Progenitor cell of endocrine pancreas (in vitro differentiated cells): ENCODE measurements around the gene ZNF429. TPM values are rescaled to one million over a fixed set of nuclear protein-coding genes. Genes with fewer than 3 reads are reported as not detected.
A peak's percentile ranks its signal among the peaks of the same experiment; 100 is the strongest.

Experiments
- DNase-seq: peaks from one replicate; pipeline ENCODE4 v3.0.0; 2021; ENCODE audit warnings: low spot score; ENCODE audit not compliant: unreplicated experiment
- H3K27ac Mint-ChIP-seq: 2 replicates; pipeline ENCODE4 v1.8.0; 2021; ENCODE audit warnings: mild to moderate bottlenecking, moderate library complexity, mixed read lengths
- H3K27me3 Mint-ChIP-seq: 2 replicates; pipeline ENCODE4 v1.8.0; 2021; ENCODE audit warnings: mixed read lengths
- H3K36me3 Mint-ChIP-seq: 2 replicates; pipeline ENCODE4 v1.8.0; 2022; ENCODE audit warnings: mixed read lengths; ENCODE audit not compliant: insufficient read depth
- H3K4me1 Mint-ChIP-seq: 2 replicates; pipeline ENCODE4 v1.8.0; 2021; ENCODE audit warnings: low read depth, mixed read lengths
- H3K4me3 Mint-ChIP-seq: 2 replicates; pipeline ENCODE4 v1.8.0; 2021; ENCODE audit warnings: low read depth, mild to moderate bottlenecking, moderate library complexity, mixed read lengths
- H3K9me3 Mint-ChIP-seq: 2 replicates; pipeline ENCODE4 v1.8.0; 2021; ENCODE audit warnings: low read depth, mixed read lengths
- CTCF ChIP-seq: fragments of 200-600 bp; sonication (generic); IDR thresholded peaks from one replicate; pipeline ENCODE4 v1.5.0; 2021; ENCODE audit warnings: antibody characterized with exemption, mild to moderate bottlenecking; ENCODE audit not compliant: unreplicated experiment
- total RNA-seq: library from RNA; stranded (reverse); gene quantifications from 2 replicates; pipeline ENCODE4 v1.2.1, GENCODE V29; 2021

Gene ZNF429
- total RNA-seq, 1 donor from 2014 or later: 31.7 TPM

- TF ChIP-seq CTCF: no peak
- Mint-ChIP-seq H3K4me1 (peaks cover 14% of the 10 kb centered on the region), H3K27ac (peak overlapping the region; percentile 74), H3K4me3 (no peak overlapping the region), H3K9me3 (peaks cover 21% of the 10 kb centered on the region), H3K27me3 (no peaks in the 10 kb centered on the region), H3K36me3 (peaks cover 37% of the 10 kb centered on the region)
- DNase-seq: no peak
Observed at GRCh38 chr19:21484631-21485030, 20.8 kb upstream of the ZNF429 start.

GRCh38 chr19:21485926-21486325 lies 19.5 kb upstream of the ZNF429 start:
- no peak for DNase-seq
- Mint-ChIP-seq H3K9me3 (peaks cover 16% of the 10 kb centered on the region), H3K36me3 (peaks cover 37% of the 10 kb centered on the region), H3K27me3 (no peaks in the 10 kb centered on the region), H3K4me3 (no peak overlapping the region), H3K27ac (no peak overlapping the region), H3K4me1 (peaks cover under 1% of the 10 kb centered on the region)
- TF ChIP-seq CTCF: no peak

GRCh38 chr19:21487969-21488368 lies 17.4 kb upstream of the ZNF429 start:
- H3K27me3 Mint-ChIP-seq: no peaks in the 10 kb centered on the region
- peaks cover 13% of the 10 kb centered on the region for H3K9me3 Mint-ChIP-seq
- no peaks in the 10 kb centered on the region for H3K4me1 Mint-ChIP-seq
- peaks cover 28% of the 10 kb centered on the region for H3K36me3 Mint-ChIP-seq
- no peak for TF ChIP-seq CTCF
- H3K4me3 Mint-ChIP-seq: no peak overlapping the region
- no peak for DNase-seq
- no peak overlapping the region for H3K27ac Mint-ChIP-seq

- no peaks in the 10 kb centered on the region for H3K27me3 Mint-ChIP-seq
- peaks cover 27% of the 10 kb centered on the region for H3K36me3 Mint-ChIP-seq
- H3K4me3 Mint-ChIP-seq: no peak overlapping the region
- H3K27ac Mint-ChIP-seq: no peak overlapping the region
- no peak for DNase-seq
- H3K9me3 Mint-ChIP-seq: peaks cover 7% of the 10 kb centered on the region
- no peak for TF ChIP-seq CTCF
- no peaks in the 10 kb centered on the region for H3K4me1 Mint-ChIP-seq
Observed at GRCh38 chr19:21491146-21491545, 14.3 kb upstream of the ZNF429 start.

- peaks cover 5% of the 10 kb centered on the region for H3K9me3 Mint-ChIP-seq
Observed at GRCh38 chr19:21492947-21493906, 12.2 kb upstream of the ZNF429 start.

More at GRCh38 chr19:21492947-21493906, 12.2 kb upstream of the ZNF429 start:
- Mint-ChIP-seq H3K27me3 (no peaks in the 10 kb centered on the region), H3K4me3 (no peak overlapping the region), H3K27ac (no peak overlapping the region), H3K4me1 (no peaks in the 10 kb centered on the region), H3K36me3 (peaks cover 37% of the 10 kb centered on the region)
- DNase-seq: no peak
- no peak for TF ChIP-seq CTCF
